Right lobe of liver (tissue), 6 donors: ENCODE results near the gene PPP4R2. TPM values are rescaled to one million over a fixed set of nuclear protein-coding genes. Genes with fewer than 3 reads are reported as not detected.

Source experiments
- ATAC-seq, 4 donors: fragments of 200-7000 bp; cut with Tn5 transposase; one replicate each; pipeline ENCODE4 v1.9.1; 2020; ENCODE audit warnings: mild to moderate bottlenecking in 4 of 4, moderate library complexity in 4 of 4
- DNase-seq, 3 donors: peaks; one replicate each; pipeline ENCODE4 v3.0.0-alpha.2; 2020
- H3K27ac ChIP-seq, 3 donors: fragments of 200-600 bp; one replicate each; pipeline ENCODE4 v1.8.0; 2022
- H3K27me3 ChIP-seq, 2 donors: fragments of 200-600 bp; one replicate each; pipeline ENCODE4 v1.8.0; 2022
- H3K36me3 ChIP-seq, 4 donors: fragments of 200-600 bp; sonication (generic) in 1 of 4; one replicate each; pipeline versions ENCODE4 v1.5.1 to v1.8.0; 2017 to 2022; ENCODE audit warnings: control low read depth in 1 of 4
- H3K4me1 ChIP-seq, 4 donors: fragments of 200-600 bp; sonication (generic) in 1 of 4; one replicate each; pipeline versions ENCODE4 v1.5.1 to v1.8.0; 2017 to 2022; ENCODE audit warnings: control low read depth in 1 of 4
- H3K4me3 ChIP-seq, 3 donors: fragments of 200-600 bp; one replicate each; pipeline ENCODE4 v1.8.0; 2022
- H3K9me3 ChIP-seq, 4 donors: fragments of 200-600 bp; sonication (generic) in 1 of 4; one replicate each; pipeline versions ENCODE4 v1.5.1 to v1.8.0; 2017 to 2022; ENCODE audit warnings: control low read depth in 1 of 4
- POLR2A ChIP-seq: fragments of 450-650 bp; IDR thresholded peaks from one replicate; pipeline ENCODE4 v1.6.1; 2017; ENCODE audit warnings: antibody characterized with exemption, mild to moderate bottlenecking
- WGBS: methylation state at CpG from one replicate; pipeline ENCODE4 v1.1.6; 2018; ENCODE audit warnings: low coverage, low lambda C conversion rate; ENCODE audit not compliant: insufficient coverage; ENCODE audit errors: missing lambda C conversion rate; 5-methylcytosine and 5-hydroxymethylcytosine counted together
- intact Hi-C, 2 donors: fragments of 100-400 bp; cut with DNase I; formaldehyde crosslinking; loops; one replicate each; pipeline versions ENCODE4 v1.11.2 to v1.14.1; 2022
- total RNA-seq, 6 experiments: library from RNA; depleted of rRNA in 2 of 6; stranded (reverse); fragments of >200 nt in 2 of 6; fragmentation: NEBNext Ultra II Directional in 3 of 6; extraction: Animal tissue kit (Norgen Biotek cat#: 25700) in 3 of 6; gene quantifications; one replicate each; pipeline versions ENCODE4 v1.1.0 to v1.2.4, GENCODE V29; 2016 to 2023
- TF ChIP-seq, protein P1 (sequence below), 4 donors: fragments of 200-600 bp in 3 of 4; fragments of 450-650 bp in 1 of 4; IDR thresholded peaks; one replicate each; pipeline versions ENCODE4 v1.5.1 to v1.8.0; 2016 to 2022; ENCODE audit warnings: antibody characterized with exemption in 4 of 4, mild to moderate bottlenecking in 2 of 4
- donor health status: DM: no; HTN: yes; CAD: no.
- donor health status: DM: no; HTN: no; CAD: no.
- donor health status: DM: no; HTN: no; CAD: no.
- donor health status: DM: no; HTN: yes; CAD: no.
- donor health status: DM: no; HTN: yes; CAD: no.

The PPP4R2 gene
- total RNA-seq, 6 experiments from 2014 or later, result 23.7 to 56.1 (median 42.3) TPM

DNA sequence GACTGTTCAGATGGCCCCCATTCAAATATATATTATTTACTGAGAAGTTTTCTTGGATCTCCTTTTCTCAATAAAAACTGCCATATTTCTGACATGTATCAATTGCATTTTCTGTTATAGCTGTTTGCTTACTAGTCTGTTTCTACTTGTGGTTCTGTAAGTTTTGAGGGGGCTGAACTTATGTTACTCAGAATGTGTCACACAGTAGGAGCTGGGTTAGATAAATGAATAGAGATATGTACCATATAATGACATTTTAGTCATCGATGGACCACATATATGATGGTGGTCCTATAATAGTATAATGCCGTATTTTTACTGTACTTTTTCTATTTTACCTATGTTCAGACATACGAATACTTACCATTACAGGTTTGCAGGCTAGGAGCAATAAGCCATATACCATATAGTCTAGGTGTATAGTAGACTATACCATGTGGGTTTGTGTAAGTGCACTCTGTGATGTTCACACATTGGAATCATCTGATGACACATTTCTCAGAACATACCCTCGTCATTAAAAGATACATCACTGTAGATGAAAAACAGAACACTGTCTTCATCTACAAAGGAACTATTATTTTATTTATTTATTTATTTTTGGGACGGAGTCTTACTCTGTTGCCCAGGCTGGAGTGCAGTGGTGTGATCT is 22.3 kb downstream of the PPP4R2 start:
- no peak for DNase-seq
- WGBS, result 98% methylated on average over 5 of the region's 5 CpGs
- Histone ChIP-seq H3K27me3 (no peaks in the 10 kb centered on the region), H3K36me3 (peaks cover 0 to 2% (median 0%) of the 10 kb centered on the region in 4 donors), H3K4me3 (no peak overlapping the region), H3K4me1 (peaks cover 0 to 11% (median 0%) of the 10 kb centered on the region in 4 donors), H3K9me3 (no peaks in the 10 kb centered on the region), H3K27ac (no peak overlapping the region)
- intact Hi-C loops, result no loop called here
- no peak for ATAC-seq
- no peak for TF ChIP-seq POLR2A
- TF ChIP-seq, protein P1, sequence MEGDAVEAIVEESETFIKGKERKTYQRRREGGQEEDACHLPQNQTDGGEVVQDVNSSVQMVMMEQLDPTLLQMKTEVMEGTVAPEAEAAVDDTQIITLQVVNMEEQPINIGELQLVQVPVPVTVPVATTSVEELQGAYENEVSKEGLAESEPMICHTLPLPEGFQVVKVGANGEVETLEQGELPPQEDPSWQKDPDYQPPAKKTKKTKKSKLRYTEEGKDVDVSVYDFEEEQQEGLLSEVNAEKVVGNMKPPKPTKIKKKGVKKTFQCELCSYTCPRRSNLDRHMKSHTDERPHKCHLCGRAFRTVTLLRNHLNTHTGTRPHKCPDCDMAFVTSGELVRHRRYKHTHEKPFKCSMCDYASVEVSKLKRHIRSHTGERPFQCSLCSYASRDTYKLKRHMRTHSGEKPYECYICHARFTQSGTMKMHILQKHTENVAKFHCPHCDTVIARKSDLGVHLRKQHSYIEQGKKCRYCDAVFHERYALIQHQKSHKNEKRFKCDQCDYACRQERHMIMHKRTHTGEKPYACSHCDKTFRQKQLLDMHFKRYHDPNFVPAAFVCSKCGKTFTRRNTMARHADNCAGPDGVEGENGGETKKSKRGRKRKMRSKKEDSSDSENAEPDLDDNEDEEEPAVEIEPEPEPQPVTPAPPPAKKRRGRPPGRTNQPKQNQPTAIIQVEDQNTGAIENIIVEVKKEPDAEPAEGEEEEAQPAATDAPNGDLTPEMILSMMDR (IDR thresholded peaks at IDR 0.05), result no peak

DNA sequence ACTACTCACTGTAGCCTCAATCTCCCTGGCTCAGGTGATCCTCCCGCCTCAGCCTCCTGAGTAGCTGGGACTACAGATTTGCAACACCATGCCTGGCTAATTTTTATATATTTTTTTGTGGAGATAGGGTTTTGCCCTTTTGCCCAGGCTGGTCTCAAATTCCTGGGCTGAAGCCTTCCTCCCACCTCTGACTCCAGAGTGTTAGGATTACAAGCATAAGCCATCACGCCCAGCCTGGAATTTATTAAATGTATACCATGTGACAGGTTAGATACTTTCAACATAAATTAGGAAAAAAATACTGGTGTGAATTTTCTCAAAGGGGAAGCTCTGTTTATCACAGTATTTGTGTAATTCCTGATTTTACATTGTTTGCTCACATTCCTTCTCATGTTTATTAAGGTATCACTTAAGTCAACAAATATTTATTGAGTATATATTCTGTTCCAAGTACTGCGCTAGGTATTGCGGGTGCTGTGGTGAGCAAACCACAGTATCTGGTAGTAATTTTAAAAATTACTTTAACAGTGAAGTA is 24.8 kb downstream of the PPP4R2 start:
- Histone ChIP-seq H3K27me3 (no peaks in the 10 kb centered on the region), H3K27ac (no peak overlapping the region), H3K9me3 (no peaks in the 10 kb centered on the region), H3K4me1 (peaks cover 0 to 26% (median 0%) of the 10 kb centered on the region in 4 donors), H3K36me3 (no peaks in the 10 kb centered on the region), H3K4me3 (no peak overlapping the region)
- WGBS, result 29% methylated on average over 4 of the region's 4 CpGs
- DNase-seq, result no peak
- ATAC-seq, result peak in 2 of 4 donors; percentile 25 to 43
- TF ChIP-seq POLR2A, result no peak
- TF ChIP-seq, protein P1 (IDR thresholded peaks at IDR 0.05), result no peak
- intact Hi-C loops, result no loop called here

DNA sequence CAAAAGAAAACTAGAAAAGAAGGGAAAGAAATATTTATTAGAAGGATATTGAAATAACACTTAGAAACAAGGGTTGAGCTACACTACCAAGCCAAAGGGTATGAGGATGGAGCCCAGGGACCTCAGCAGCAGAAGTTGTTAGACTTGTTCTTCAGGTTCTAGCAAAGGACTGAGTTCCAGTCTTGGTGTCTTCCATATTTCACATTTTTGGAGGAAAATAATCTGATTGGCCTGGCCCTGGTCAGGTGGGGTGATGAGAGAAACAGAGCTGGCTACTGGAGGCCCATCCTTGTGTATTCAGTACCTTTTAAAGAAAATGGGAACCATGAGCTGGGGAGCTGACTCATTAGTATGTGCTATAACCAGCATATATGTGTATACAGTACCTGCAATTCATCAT is 28.2 kb downstream of the PPP4R2 start:
- Histone ChIP-seq H3K27me3 (no peaks in the 10 kb centered on the region), H3K9me3 (no peaks in the 10 kb centered on the region), H3K27ac (no peak overlapping the region), H3K4me3 (no peak overlapping the region), H3K36me3 (no peaks in the 10 kb centered on the region), H3K4me1 (peaks cover 0 to 34% (median 7%) of the 10 kb centered on the region in 4 donors)
- DNase-seq, result no peak
- ATAC-seq, result no peak
- intact Hi-C loops, result no loop called here
- TF ChIP-seq, protein P1 (IDR thresholded peaks at IDR 0.05), result no peak
- no peak for TF ChIP-seq POLR2A

DNA sequence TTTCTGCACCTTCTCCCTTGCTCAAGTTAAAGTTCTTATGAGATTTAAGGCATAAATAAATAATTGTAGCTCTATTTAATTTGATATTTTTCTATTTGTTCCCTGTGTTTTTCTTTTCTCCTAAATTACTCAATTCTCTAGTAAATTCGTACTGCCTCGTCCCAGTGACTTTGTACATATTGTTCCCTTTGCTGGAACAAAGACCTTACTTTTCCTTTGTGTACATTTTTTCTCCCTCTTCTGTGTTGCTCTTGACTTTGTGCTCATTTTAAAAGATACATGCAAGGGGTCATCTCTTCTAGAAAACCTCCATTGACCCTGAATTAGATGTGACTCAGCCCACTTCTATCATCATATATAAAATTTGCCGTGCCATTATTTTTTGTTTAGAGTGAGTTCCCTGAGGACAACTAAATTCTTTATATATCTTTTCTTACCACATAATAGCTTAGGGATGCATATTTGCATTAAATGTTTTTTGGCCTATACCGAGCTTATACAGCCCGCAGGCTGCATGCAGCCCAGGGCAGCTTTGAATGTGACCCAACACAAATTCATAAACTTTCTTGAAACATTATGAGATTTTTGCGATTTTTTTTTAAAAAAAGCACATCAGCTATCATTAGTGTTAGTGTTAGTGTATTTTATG is 29.6 kb downstream of the PPP4R2 start:
- Histone ChIP-seq H3K27me3 (no peaks in the 10 kb centered on the region), H3K9me3 (no peaks in the 10 kb centered on the region), H3K4me3 (no peak overlapping the region), H3K27ac (no peak overlapping the region), H3K36me3 (no peaks in the 10 kb centered on the region), H3K4me1 (peaks cover 0 to 36% (median 9%) of the 10 kb centered on the region in 4 donors)
- DNase-seq (no peak), ATAC-seq (no peak)
- 79% methylated on average over 6 of the region's 6 CpGs for WGBS
- intact Hi-C loops, result no loop called here
- TF ChIP-seq POLR2A, result no peak

DNA sequence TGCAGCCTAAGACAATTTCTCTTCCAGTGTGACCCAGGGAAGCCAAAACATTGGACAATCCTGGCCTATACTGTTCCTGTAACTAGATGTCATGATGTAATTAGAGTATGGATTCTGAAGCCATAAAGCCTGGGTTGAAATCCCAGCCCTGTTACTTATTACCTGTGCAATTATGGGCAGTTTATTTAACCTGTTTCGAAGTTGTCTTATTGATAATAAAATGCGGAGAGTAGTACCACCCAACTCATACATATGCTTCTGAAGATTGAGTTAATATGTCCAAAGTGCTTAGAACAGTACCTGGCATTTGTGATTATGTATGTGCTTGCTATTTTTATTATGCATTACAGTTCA is 30.1 kb downstream of the PPP4R2 start:
- no peak for DNase-seq
- Histone ChIP-seq H3K36me3 (no peaks in the 10 kb centered on the region), H3K27ac (no peak overlapping the region), H3K27me3 (no peaks in the 10 kb centered on the region), H3K4me3 (no peak overlapping the region), H3K4me1 (peaks cover 0 to 33% (median 9%) of the 10 kb centered on the region in 4 donors), H3K9me3 (no peaks in the 10 kb centered on the region)
- TF ChIP-seq, protein P1 (IDR thresholded peaks at IDR 0.05), result no peak
- TF ChIP-seq POLR2A, result no peak
- ATAC-seq, result no peak
- intact Hi-C loops, result no loop called here
- 57% methylated on average over 2 of the region's 2 CpGs for WGBS
